WTC11 (cell line): ENCODE measurements around the gene LSM3. TPM values are rescaled to one million over a fixed set of nuclear protein-coding genes. Genes with fewer than 3 reads are reported as not detected.
"Not testable (repeated sequence)": the region's sequence is repeated elsewhere in the genome, so short reads cannot be mapped to it uniquely, and the experiment has no call there.

Experiments used
- ATAC-seq: fragments of 200-7000 bp; cut with Tn5 transposase; 2 replicates; pipeline ENCODE4 v1.10.0; 2021; ENCODE audit warnings: mild to moderate bottlenecking, moderate library complexity
- CTCF ChIA-PET: fragments of 300-600 bp; sonication (Branson Sonifier 250); formaldehyde crosslinking; loops from one replicate; lab custom pipeline; 2021; ENCODE audit warnings: antibody characterized with exemption; lab: Charles Lee
- POLR2A ChIA-PET: fragments of 350-600 bp; sonication (Branson Sonifier 250); formaldehyde crosslinking; loops from one replicate; lab custom pipeline; 2021; ENCODE audit warnings: antibody characterized with exemption; lab: Charles Lee
- DNase-seq: peaks from one replicate; pipeline ENCODE4 v3.0.0; 2021; ENCODE audit warnings: low spot score
- H3K27ac Mint-ChIP-seq: 2 replicates; pipeline ENCODE4 v1.8.0; 2021; ENCODE audit warnings: mixed read lengths
- H3K27me3 Mint-ChIP-seq: 2 replicates; pipeline ENCODE4 v1.8.0; 2021; ENCODE audit warnings: low read depth, mild to moderate bottlenecking, moderate library complexity, mixed read lengths
- H3K36me3 Mint-ChIP-seq: 2 replicates; pipeline ENCODE4 v1.8.0; 2021; ENCODE audit warnings: mixed read lengths
- H3K4me1 Mint-ChIP-seq: 2 replicates; pipeline ENCODE4 v1.8.0; 2022; ENCODE audit warnings: mixed read lengths
- H3K4me3 Mint-ChIP-seq: 2 replicates; pipeline ENCODE4 v1.8.0; 2021; ENCODE audit warnings: mild to moderate bottlenecking, moderate library complexity, mixed read lengths
- H3K9me3 Mint-ChIP-seq: 2 replicates; pipeline ENCODE4 v1.8.0; 2021; ENCODE audit warnings: mixed read lengths
- ESRRA ChIP-seq: sonication (generic); formaldehyde crosslinking; IDR thresholded peaks from 2 replicates; pipeline ENCODE4 v1.8.1; 2022; ENCODE audit warnings: mild to moderate bottlenecking, missing genetic modification reagents, borderline replicate concordance
- FOXJ3 ChIP-seq: sonication (generic); formaldehyde crosslinking; IDR thresholded peaks from 2 replicates; pipeline ENCODE4 v1.9.0; 2021; ENCODE audit warnings: missing genetic modification reagents, mild to moderate bottlenecking, borderline replicate concordance
- JAZF1 ChIP-seq: fragments of 250-450 bp; sonication (Bioruptor Pico); IDR thresholded peaks from 2 replicates; pipeline ENCODE4 v1.9.0; 2021; ENCODE audit warnings: moderate library complexity, mild to moderate bottlenecking, inconsistent platforms
- NR2C2 ChIP-seq: sonication (generic); formaldehyde crosslinking; IDR thresholded peaks from 2 replicates; pipeline ENCODE4 v1.8.0; 2022; ENCODE audit warnings: mild to moderate bottlenecking, missing genetic modification reagents
- OVOL2 ChIP-seq: fragments of 250-450 bp; sonication (Bioruptor Pico); IDR thresholded peaks from 2 replicates; pipeline ENCODE4 v1.9.0; 2021; ENCODE audit warnings: mild to moderate bottlenecking, borderline replicate concordance
- SMAD3 ChIP-seq: sonication (generic); formaldehyde crosslinking; IDR thresholded peaks from 2 replicates; pipeline ENCODE4 v1.8.0; 2022; ENCODE audit warnings: missing genetic modification reagents, mild to moderate bottlenecking, borderline replicate concordance
- SP1 ChIP-seq: sonication (generic); formaldehyde crosslinking; conservative IDR thresholded peaks from 2 replicates; pipeline ENCODE4 v1.8.1; 2022; ENCODE audit warnings: missing genetic modification reagents
- TEAD4 ChIP-seq: sonication (generic); formaldehyde crosslinking; IDR thresholded peaks from 2 replicates; pipeline ENCODE4 v1.8.0; 2022; ENCODE audit warnings: mild to moderate bottlenecking, missing genetic modification reagents
- ZNF121 ChIP-seq: sonication (generic); formaldehyde crosslinking; IDR thresholded peaks from 2 replicates; pipeline ENCODE4 v1.8.0; 2023; ENCODE audit warnings: missing genetic modification reagents
- ZNF219 ChIP-seq: sonication (generic); formaldehyde crosslinking; IDR thresholded peaks from 2 replicates; pipeline ENCODE4 v1.8.0; 2023; ENCODE audit warnings: missing genetic modification reagents, mild to moderate bottlenecking, borderline replicate concordance
- ZNF232 ChIP-seq: sonication (generic); formaldehyde crosslinking; IDR thresholded peaks from 2 replicates; pipeline ENCODE4 v1.8.0; 2022; ENCODE audit warnings: mild to moderate bottlenecking, missing genetic modification reagents
- ZNF263 ChIP-seq: sonication (generic); formaldehyde crosslinking; IDR thresholded peaks from 2 replicates; pipeline ENCODE4 v1.8.1; 2022; ENCODE audit warnings: low read depth, mild to moderate bottlenecking, moderate library complexity, missing genetic modification reagents
- ZNF671 ChIP-seq: fragments of 250-450 bp; sonication (Bioruptor Pico); IDR thresholded peaks from 2 replicates; pipeline ENCODE4 v1.8.0; 2021; ENCODE audit warnings: mild to moderate bottlenecking
- total RNA-seq: library from RNA; stranded (reverse); gene quantifications from 3 replicates; pipeline ENCODE4 v1.2.3, GENCODE V29; 2021
- TF ChIP-seq, protein P1 (sequence below): sonication (generic); formaldehyde crosslinking; conservative IDR thresholded peaks from 2 replicates; pipeline ENCODE4 v1.8.1; 2022; ENCODE audit warnings: mild to moderate bottlenecking, missing genetic modification reagents
- TF ChIP-seq, protein P2 (sequence below): sonication (generic); formaldehyde crosslinking; IDR thresholded peaks from 2 replicates; pipeline ENCODE4 v1.8.0; 2022; ENCODE audit warnings: mild to moderate bottlenecking, missing genetic modification reagents
- TF ChIP-seq, protein P3 (sequence below): sonication (generic); formaldehyde crosslinking; IDR thresholded peaks from 2 replicates; pipeline ENCODE4 v1.8.1; 2023; ENCODE audit warnings: mild to moderate bottlenecking, missing genetic modification reagents, moderate library complexity
- TF ChIP-seq, protein P4 (sequence below): sonication (generic); formaldehyde crosslinking; IDR thresholded peaks from 2 replicates; pipeline ENCODE4 v1.8.0; 2023; ENCODE audit warnings: mild to moderate bottlenecking, missing genetic modification reagents
- TF ChIP-seq, protein P5 (sequence below): sonication (generic); formaldehyde crosslinking; IDR thresholded peaks from 2 replicates; pipeline ENCODE4 v1.8.1; 2022; ENCODE audit warnings: missing genetic modification reagents, borderline replicate concordance
- TF ChIP-seq, protein P6 (sequence below): sonication (generic); formaldehyde crosslinking; IDR thresholded peaks from 2 replicates; pipeline ENCODE4 v1.8.1; 2023; ENCODE audit warnings: mild to moderate bottlenecking, moderate library complexity, missing genetic modification reagents
- TF ChIP-seq, protein P7 (sequence below): sonication (generic); formaldehyde crosslinking; IDR thresholded peaks from 2 replicates; pipeline ENCODE4 v1.8.1; 2022; ENCODE audit warnings: low read depth, missing genetic modification reagents, borderline replicate concordance

LSM3 gene
- total RNA-seq, 1 experiment from 2014 or later, result 21.4 TPM

DNA sequence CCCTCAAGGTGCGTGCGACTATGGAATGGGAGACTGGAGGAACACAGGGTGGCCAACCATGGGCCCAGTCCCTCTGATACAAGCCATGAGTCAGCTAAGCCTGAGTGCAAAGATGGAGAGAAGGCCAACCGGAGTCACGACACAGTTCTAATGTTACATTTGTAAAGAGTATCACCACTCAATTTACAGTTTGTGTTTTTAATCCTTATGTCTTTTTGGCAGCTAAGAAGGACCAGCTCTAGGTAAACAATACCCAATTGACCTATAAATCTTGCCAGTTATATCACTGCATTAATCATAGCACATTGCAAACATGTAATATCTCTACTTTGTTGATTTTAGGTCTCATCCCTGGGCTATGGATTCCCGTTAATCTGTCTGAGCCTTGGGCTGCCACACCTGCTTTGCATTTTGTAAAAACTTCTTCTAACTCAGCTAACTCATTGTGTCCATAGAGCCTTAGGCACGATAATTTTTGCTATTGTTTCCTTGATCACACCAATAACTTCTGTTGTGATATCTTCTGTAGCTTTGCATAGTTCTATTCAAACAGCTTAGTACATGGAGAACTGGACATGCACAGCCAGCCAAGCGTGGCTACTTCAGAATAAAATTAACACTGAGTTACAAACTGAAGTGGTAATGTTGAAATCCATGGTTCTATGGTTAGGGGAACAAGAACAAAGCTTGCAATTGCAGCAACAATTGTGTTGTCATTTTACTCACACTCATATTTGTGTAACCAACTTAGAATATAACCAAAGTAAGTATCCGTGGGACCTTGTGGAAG lies 50.3 kb downstream of the LSM3 start:
- ChIA-PET POLR2A (no interaction called here), CTCF (interaction anchor here (0.9 to 8.2 kb wide), 3 partner anchors 10 to 25 kb away, joined by 3 to 43 read pairs (median 8); no protein-coding TSS in a partner anchor)
- TF ChIP-seq FOXJ3 (CRISPR knock-in tag) (no peak), ZNF121 (CRISPR knock-in tag) (no peak), ZNF232 (CRISPR knock-in tag) (no peak), NR2C2 (CRISPR knock-in tag) (no peak), ESRRA (CRISPR knock-in tag) (no peak), JAZF1 (CRISPR knock-in tag) (no peak), OVOL2 (CRISPR knock-in tag) (no peak), TEAD4 (CRISPR knock-in tag) (no peak), SP1 (CRISPR knock-in tag) (no peak)
- TF ChIP-seq, protein P1, sequence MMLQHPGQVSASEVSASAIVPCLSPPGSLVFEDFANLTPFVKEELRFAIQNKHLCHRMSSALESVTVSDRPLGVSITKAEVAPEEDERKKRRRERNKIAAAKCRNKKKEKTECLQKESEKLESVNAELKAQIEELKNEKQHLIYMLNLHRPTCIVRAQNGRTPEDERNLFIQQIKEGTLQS (CRISPR knock-in tag), result no peak
- TF ChIP-seq, protein P2, sequence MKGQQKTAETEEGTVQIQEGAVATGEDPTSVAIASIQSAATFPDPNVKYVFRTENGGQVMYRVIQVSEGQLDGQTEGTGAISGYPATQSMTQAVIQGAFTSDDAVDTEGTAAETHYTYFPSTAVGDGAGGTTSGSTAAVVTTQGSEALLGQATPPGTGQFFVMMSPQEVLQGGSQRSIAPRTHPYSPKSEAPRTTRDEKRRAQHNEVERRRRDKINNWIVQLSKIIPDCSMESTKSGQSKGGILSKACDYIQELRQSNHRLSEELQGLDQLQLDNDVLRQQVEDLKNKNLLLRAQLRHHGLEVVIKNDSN (CRISPR knock-in tag), result no peak
- TF ChIP-seq, protein P3, sequence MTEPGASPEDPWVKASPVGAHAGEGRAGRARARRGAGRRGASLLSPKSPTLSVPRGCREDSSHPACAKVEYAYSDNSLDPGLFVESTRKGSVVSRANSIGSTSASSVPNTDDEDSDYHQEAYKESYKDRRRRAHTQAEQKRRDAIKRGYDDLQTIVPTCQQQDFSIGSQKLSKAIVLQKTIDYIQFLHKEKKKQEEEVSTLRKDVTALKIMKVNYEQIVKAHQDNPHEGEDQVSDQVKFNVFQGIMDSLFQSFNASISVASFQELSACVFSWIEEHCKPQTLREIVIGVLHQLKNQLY (CRISPR knock-in tag), result no peak
- TF ChIP-seq, protein P4, sequence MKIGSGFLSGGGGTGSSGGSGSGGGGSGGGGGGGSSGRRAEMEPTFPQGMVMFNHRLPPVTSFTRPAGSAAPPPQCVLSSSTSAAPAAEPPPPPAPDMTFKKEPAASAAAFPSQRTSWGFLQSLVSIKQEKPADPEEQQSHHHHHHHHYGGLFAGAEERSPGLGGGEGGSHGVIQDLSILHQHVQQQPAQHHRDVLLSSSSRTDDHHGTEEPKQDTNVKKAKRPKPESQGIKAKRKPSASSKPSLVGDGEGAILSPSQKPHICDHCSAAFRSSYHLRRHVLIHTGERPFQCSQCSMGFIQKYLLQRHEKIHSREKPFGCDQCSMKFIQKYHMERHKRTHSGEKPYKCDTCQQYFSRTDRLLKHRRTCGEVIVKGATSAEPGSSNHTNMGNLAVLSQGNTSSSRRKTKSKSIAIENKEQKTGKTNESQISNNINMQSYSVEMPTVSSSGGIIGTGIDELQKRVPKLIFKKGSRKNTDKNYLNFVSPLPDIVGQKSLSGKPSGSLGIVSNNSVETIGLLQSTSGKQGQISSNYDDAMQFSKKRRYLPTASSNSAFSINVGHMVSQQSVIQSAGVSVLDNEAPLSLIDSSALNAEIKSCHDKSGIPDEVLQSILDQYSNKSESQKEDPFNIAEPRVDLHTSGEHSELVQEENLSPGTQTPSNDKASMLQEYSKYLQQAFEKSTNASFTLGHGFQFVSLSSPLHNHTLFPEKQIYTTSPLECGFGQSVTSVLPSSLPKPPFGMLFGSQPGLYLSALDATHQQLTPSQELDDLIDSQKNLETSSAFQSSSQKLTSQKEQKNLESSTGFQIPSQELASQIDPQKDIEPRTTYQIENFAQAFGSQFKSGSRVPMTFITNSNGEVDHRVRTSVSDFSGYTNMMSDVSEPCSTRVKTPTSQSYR (CRISPR knock-in tag), result no peak
- ATAC-seq, result no peak
- H3K36me3 Mint-ChIP-seq, result peaks cover 16% of the 10 kb centered on the region
- H3K27ac Mint-ChIP-seq, result no peak overlapping the region
- H3K4me3 Mint-ChIP-seq, result no peak overlapping the region
- peaks cover 24% of the 10 kb centered on the region for H3K27me3 Mint-ChIP-seq
- H3K4me1 Mint-ChIP-seq, result peaks cover 30% of the 10 kb centered on the region
- no peak for DNase-seq
- peaks cover 21% of the 10 kb centered on the region for H3K9me3 Mint-ChIP-seq

DNA sequence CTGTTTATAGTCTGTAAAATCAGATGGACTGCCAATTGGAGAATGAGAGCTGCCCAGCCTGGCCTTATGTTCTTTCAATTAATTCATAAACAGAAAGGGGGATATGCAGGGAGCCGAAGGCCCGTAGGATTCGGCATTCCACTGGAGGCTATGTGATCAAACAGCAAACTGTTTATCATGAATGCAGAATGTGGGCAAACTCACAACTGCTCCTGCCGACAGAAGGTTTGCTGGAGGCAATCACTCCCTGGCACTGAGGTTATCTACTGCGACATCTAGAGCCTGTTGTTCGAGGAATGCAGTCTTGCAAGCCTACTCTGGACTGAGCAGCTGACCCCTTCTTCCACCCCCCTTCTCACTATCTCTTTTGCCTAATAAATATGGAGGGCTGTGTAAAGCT lies 51.1 kb downstream of the LSM3 start:
- H3K4me3 Mint-ChIP-seq, ATAC-seq, H3K27ac Mint-ChIP-seq, DNase-seq, POLR2A ChIA-PET: not testable (repeated sequence)
- Mint-ChIP-seq H3K4me1 (peaks cover 30% of the 10 kb centered on the region), H3K36me3 (peaks cover 16% of the 10 kb centered on the region), H3K9me3 (peaks cover 29% of the 10 kb centered on the region), H3K27me3 (peaks cover 24% of the 10 kb centered on the region)
- CTCF ChIA-PET, result interaction anchor here (8.2 kb wide), 1 partner anchor 26 kb away, joined by 43 read pairs; no protein-coding TSS in a partner anchor

DNA sequence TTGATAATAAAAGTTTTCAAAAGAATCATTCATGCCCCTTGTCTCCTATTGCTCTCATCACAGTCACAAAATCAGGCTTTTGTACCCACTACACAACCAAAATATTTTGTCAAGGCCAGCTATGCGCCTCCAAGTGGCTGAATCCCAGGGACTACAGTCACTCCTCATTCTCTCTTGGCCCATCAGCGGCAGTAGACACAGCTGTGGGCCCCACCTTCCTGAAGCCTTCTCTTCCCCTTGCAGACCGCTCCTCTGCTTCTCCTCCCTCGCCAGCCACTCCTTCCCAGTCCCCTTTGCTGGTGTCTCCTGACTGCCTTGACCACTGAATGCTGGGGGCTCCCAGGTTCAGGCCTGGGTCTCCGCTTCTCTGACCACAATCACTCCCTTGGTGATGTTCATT lies 52.1 kb downstream of the LSM3 start:
- H3K36me3 Mint-ChIP-seq, result peaks cover 16% of the 10 kb centered on the region
- no peak for DNase-seq
- peaks cover 33% of the 10 kb centered on the region for H3K9me3 Mint-ChIP-seq
- ATAC-seq, result no peak
- POLR2A ChIA-PET, result no interaction called here
- no peak overlapping the region for H3K4me3 Mint-ChIP-seq
- H3K27ac Mint-ChIP-seq, result no peak overlapping the region
- H3K4me1 Mint-ChIP-seq, result peaks cover 26% of the 10 kb centered on the region
- peaks cover 21% of the 10 kb centered on the region for H3K27me3 Mint-ChIP-seq
- CTCF ChIA-PET, result interaction anchor here (0.9 to 8.2 kb wide), 3 partner anchors 15 to 30 kb away, joined by 3 to 43 read pairs (median 5); no protein-coding TSS in a partner anchor
- TF ChIP-seq, protein P5, sequence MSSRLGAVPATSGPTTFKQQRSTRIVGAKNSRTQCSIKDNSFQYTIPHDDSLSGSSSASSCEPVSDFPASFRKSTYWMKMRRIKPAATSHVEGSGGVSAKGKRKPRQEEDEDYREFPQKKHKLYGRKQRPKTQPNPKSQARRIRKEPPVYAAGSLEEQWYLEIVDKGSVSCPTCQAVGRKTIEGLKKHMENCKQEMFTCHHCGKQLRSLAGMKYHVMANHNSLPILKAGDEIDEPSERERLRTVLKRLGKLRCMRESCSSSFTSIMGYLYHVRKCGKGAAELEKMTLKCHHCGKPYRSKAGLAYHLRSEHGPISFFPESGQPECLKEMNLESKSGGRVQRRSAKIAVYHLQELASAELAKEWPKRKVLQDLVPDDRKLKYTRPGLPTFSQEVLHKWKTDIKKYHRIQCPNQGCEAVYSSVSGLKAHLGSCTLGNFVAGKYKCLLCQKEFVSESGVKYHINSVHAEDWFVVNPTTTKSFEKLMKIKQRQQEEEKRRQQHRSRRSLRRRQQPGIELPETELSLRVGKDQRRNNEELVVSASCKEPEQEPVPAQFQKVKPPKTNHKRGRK (CRISPR knock-in tag), result no peak
- TF ChIP-seq, protein P6, sequence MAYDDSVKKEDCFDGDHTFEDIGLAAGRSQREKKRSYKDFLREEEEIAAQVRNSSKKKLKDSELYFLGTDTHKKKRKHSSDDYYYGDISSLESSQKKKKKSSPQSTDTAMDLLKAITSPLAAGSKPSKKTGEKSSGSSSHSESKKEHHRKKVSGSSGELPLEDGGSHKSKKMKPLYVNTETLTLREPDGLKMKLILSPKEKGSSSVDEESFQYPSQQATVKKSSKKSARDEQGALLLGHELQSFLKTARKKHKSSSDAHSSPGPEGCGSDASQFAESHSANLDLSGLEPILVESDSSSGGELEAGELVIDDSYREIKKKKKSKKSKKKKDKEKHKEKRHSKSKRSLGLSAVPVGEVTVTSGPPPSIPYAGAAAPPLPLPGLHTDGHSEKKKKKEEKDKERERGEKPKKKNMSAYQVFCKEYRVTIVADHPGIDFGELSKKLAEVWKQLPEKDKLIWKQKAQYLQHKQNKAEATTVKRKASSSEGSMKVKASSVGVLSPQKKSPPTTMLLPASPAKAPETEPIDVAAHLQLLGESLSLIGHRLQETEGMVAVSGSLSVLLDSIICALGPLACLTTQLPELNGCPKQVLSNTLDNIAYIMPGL (CRISPR knock-in tag), result no peak
- TF ChIP-seq ZNF671, result no peak
- no peak for TF ChIP-seq ZNF219
- TF ChIP-seq ZNF263 (CRISPR knock-in tag), result no peak
- TF ChIP-seq, protein P3 (CRISPR knock-in tag), result no peak
- TF ChIP-seq SMAD3 (CRISPR knock-in tag), result no peak
- no peak for TF ChIP-seq OVOL2 (CRISPR knock-in tag)
- TF ChIP-seq, protein P7, sequence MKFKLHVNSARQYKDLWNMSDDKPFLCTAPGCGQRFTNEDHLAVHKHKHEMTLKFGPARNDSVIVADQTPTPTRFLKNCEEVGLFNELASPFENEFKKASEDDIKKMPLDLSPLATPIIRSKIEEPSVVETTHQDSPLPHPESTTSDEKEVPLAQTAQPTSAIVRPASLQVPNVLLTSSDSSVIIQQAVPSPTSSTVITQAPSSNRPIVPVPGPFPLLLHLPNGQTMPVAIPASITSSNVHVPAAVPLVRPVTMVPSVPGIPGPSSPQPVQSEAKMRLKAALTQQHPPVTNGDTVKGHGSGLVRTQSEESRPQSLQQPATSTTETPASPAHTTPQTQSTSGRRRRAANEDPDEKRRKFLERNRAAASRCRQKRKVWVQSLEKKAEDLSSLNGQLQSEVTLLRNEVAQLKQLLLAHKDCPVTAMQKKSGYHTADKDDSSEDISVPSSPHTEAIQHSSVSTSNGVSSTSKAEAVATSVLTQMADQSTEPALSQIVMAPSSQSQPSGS (CRISPR knock-in tag), result no peak
